Astrocyte of the spinal cord (primary cell): Measurements from ENCODE around the gene PRSS50.
"Not testable (repeated sequence)": the region's sequence is repeated elsewhere in the genome, so short reads cannot be mapped to it uniquely, and the experiment has no call there.

Experiments used
- DNase-seq: peaks from one replicate; pipeline ENCODE4 v3.0.0; 2011; ENCODE audit warnings: low read depth, low spot score
- H3K4me3 ChIP-seq: 2 replicates; pipeline ENCODE4 v1.5.1; 2011; ENCODE audit warnings: low read depth, mild to moderate bottlenecking, low read length, moderate library complexity
- CTCF ChIP-seq: IDR thresholded peaks from 2 replicates; pipeline ENCODE4 v1.5.1; 2012; ENCODE audit warnings: low read depth, mild to moderate bottlenecking, low read length, inconsistent platforms
- in situ Hi-C: cut with HindIII; loops from 2 replicates; pipeline ENCODE4 v1.10.0; 2017; ENCODE audit warnings: low sequenced_read_pairs

The PRSS50 gene

GRCh38 chr3:46750555-46751038, 32.9 kb upstream of the PRSS50 start:
- in situ Hi-C loops = no loop called here
- H3K4me3 ChIP-seq = no peak overlapping the region
- no peak for TF ChIP-seq CTCF
- no peak for DNase-seq

DNA sequence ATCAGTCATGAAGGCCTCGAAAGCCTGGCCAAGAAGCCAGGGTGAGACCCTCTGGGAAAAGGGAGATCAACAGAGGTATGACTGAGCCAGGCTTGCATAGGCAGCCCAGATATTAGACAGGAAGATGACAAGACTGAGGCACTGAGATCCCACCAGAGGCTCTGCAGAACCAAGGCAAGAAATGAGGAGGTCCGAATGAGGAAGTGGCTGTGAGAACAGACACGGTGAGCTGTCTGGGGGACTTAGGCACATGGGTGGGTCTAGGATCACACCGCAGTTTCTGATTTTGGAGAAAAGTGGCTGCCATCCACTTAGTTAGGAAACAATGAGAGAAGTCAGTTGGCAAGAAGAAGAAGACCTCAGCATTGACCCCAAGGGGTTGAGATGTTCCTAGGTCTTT, 31.5 kb upstream of the PRSS50 start:
- TF ChIP-seq CTCF = no peak
- in situ Hi-C loops = no loop called here
- no peak overlapping the region for H3K4me3 ChIP-seq
- DNase-seq = no peak

DNA sequence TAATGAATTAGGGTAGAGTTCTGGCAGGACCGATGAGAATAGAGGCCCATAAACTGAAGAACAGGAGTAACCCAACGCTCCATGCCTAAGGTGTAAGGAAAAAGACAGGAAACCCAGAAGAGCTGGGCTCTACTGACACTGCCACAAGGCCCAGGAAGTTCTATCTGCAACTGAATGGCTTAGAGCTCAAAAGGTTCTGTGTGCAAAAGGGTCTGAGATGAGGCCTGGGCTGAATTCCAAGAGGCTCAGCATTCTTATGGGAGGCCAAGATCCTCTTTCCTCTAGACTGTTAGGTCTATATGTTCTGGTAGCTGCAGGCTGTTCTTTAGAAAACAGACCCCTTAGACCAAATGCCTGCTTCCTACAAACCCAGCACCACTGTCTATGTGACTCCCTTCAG, 30.5 kb upstream of the PRSS50 start:
- no peak for TF ChIP-seq CTCF
- in situ Hi-C loops = no loop called here
- no peak for DNase-seq
- no peak overlapping the region for H3K4me3 ChIP-seq

DNA sequence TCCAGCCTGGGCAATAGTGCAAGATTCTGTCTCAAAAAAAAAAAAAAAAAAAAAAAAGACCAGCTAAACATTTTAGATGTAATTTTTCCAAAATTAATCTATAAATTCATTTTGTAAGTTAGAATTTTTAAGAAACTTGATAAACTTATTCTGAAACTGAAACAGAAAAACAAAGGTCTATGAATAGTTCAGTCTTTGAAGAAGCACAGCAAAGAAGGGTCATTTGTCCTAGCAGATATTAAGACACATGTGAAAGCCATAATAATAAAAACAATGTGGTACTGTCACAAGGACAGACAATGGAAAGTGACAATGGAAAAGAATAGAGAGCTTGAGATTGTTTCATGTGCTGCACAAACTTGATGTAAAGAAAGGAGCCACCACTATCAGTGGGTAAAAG, 29.0 kb upstream of the PRSS50 start:
- TF ChIP-seq CTCF = no peak
- no peak overlapping the region for H3K4me3 ChIP-seq
- in situ Hi-C loops = no loop called here
- no peak for DNase-seq

GRCh38 chr3:46742992-46743585, 25.4 kb upstream of the PRSS50 start:
- TF ChIP-seq CTCF = no peak
- in situ Hi-C loops = no loop called here
- DNase-seq = no peak
- H3K4me3 ChIP-seq = no peak overlapping the region

GRCh38 chr3:46739565-46739964, 21.9 kb upstream of the PRSS50 start:
- in situ Hi-C loops, DNase-seq, H3K4me3 ChIP-seq: not testable (repeated sequence)

DNA sequence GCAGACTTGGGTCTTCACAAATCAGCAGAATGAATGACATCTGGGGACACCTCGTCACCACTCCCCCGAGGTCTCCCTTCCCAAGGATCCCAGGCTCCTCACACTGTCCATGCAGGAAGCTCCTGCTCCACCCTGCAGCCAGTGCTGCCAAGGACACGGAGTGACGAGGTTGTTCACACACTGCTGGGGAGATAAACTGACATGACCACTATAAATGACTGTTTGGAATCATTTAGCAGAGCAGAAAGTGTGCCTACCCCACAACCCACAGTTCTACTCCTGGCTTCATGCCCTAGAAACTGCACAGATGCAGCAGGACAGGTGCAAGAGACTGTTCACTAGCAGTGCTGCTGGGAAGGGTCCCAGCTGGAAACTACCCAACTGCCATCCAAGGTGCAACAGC, 19.7 kb upstream of the PRSS50 start:
- in situ Hi-C loops = no loop called here

More for the DNA sequence above, 19.7 kb upstream of the PRSS50 start:
- no peak overlapping the region for H3K4me3 ChIP-seq
- TF ChIP-seq CTCF = no peak
- DNase-seq = no peak
